T-helper 2 cell treated with Interferon-gamma antibody and Interleukin-4, amounts not matched to agents 100 ng/mL and 5 ng/mL, for 36 hours (primary cell): ENCODE results near the gene ATP13A1. TPM values are rescaled to one million over a fixed set of nuclear protein-coding genes. Genes with fewer than 3 reads are reported as not detected.

Source experiments
- intact Hi-C: fragments of 100-400 bp; cut with micrococcal nuclease; formaldehyde crosslinking; loops from one replicate; pipeline ENCODE4 v1.15.1; 2023
- total RNA-seq: library from RNA; stranded (reverse); gene quantifications from 2 replicates; pipeline ENCODE4 v1.2.3, GENCODE V29; 2022

ATP13A1 gene
- total RNA-seq, 1 donor from 2014 or later = 89.3 TPM

DNA sequence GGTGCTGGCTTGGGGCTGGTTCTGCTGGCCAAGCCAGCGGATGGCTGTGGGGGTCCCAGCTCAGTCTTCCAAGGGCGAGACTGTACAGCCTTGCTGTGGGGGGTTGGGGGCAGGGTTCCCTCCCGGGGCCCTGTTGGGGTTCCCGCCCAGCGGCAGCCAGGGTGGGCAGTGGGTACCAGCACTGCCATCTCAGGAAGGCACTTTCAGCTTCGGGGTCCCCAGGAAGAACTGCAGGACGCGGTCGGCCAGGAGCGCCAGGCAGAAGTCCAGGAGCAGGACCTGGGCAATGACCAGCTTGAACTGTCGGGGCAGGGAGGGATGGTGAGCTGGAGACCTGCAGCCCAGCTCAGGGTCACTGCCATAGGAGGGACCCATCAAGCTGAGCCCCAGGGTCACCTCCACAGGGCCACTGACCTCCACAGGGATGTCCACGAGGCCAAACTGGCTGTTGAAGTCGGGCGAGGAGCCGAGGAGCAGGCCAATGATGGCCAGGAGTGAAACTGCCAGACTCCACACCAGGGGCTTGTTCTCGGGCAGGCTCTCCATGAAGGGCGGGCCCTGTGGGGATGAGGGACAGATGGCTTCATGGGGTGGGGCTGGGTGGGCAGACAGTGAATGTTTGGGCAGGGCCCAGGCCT is 18.1 kb downstream of the ATP13A1 start:
- intact Hi-C loops = no loop called here

DNA sequence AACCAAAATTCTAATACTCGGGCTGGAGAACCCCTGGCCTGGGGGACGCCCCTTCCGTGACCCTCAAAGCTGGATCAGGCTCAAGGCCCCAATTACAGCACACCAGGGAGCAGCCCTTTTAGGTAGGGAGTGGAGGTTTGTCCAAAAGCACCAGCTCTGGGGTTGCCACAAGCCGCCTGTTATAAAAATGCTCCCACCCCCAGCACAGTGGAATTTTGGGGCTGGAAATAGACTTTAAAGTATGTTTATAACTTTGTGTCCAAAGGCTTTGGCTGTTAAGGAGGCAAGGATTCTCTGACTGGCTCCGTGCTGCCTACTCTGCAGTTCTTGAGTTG is 19.5 kb downstream of the ATP13A1 start:
- intact Hi-C loops = no loop called here

DNA sequence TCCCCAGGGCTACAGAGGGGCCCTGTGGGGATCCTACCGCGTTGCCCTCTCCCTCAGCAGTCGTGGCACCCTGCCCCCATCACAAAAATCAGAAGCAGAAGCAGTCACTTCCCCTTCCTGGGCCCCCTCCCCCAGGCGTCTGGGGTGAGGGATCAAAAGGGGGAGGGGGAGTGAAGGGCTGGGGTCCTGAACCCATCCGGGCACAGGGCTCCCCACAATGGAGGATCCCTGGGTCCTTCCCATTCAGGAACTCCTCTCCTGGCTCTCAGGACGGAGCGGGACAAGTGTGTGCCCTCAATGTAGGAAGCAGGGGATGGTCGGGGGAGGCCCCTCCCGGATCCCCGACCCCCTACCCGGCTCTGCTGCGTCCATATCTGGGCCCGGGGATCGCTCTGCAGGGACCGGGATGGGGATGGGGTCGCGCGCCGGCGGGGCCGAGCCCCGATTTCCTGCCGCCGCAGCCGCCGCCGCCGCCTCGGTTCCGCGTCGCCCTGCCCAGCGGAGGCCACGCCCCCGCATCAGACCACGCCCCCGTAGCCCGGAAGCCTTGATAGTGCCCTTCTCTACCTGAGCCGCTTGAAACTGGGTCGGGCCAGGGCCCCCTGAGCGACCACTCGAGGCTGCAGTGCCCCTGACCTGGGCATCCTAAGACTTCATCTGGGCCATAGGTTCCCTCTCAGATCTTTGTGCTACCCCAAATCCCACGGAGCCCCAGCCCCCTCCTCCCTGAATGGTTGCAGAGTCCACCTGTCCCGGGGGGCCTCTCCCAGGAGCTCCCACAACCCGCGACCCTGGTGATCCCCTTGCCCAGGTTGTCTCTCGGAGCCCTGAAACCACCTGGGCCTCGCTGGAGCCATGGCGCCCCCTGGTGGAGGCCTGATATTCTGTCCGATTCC is 20.1 kb downstream of the ATP13A1 start, which contains the start of gene GMIP:
Gene GMIP, minus strand, starts transcription at position 500 of the 896 bp plus-strand sequence. Its CDS starts 128 bp downstream, at position 372.
- intact Hi-C loops = loop anchor here (1.0 to 2.0 kb wide), 7 partner anchors 16 to 316 kb away; partner anchors contain the start of gene PBX4

DNA sequence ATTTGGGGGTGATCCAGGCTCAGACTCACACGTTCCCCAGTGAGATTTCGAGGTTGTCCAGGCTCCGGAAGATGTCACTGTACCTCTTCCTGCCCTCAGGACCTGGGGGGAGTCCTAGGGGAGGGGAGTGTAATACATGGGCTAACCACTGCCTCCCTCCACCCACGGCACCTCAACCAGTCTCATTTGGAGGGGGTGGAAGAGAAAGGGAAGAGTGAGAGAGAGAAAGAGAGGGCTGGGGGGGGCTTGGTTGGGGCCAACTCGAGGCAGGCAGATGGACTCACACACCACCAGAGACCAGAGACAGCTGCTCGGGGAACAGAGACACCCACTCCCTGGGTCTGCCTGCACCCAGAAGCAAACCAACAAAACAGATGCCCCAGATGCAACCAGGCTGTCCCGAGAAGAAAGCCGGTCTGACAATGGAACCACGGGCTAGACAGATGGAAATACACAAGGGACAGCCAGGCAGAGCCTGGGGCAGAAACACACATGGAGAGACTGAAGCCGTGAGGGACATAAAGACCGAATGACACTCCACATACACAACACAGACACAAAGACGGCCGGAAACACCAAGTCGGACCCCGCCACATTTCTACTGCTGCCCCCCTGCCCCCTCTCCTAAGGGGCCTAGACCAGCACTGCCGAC is 20.8 kb downstream of the ATP13A1 start:
- intact Hi-C loops = loop anchor here (1.0 to 2.0 kb wide), 7 partner anchors 15 to 317 kb away; partner anchors contain the start of gene PBX4

DNA sequence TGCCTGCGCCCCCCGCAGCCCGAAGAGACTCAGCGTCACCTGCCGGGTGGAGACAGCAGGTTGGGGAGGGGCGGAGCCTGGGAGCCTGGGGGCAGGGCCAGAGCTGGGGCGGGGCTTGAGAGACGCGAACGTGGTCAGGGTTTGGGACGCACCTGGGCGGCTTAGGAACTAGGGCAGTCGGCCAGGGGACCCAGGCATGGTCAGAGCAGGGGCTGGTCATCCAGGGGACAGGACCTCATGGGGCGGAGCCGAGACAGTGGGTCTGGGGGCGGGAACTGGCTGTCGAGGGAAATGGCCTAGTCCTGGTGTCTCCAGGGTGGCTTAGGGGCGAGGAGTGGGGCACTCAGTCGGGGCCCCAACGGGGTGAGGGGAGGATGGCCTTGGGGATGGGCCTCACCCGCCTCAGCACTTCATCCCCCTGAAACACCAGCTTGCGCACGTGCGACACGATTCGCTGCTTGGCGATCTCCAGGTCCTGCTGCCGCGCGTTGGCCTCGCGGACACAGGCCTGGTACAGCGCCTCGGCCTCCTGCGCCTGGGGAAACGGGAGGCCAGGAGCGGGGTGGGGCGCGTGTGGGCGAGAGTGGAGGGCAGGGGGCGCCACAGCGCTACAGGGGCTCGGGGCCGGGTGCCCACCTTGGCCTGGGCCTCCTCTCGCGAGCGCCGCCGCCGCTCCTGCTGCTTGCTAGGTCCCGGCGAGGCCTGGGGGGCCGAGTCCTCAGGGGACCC is 25.8 kb downstream of the ATP13A1 start:
- intact Hi-C loops = no loop called here

DNA sequence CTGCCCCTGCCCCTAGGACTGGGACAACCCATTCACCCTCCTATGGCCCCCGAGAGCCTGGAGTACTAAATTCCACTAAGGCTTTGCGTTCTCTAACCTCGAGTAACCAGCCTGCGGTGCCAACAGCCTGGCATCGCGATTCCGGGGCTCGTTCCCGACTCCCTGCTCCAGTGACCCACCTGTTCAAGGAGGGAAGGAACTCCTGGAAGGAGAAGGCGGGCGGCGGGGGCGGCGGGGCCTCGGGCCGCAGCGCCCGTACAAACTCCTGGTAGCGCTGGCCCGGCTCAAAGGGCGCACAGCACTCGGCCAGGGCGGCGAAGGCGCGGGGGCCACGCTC is 26.3 kb downstream of the ATP13A1 start:
- intact Hi-C loops = no loop called here

DNA sequence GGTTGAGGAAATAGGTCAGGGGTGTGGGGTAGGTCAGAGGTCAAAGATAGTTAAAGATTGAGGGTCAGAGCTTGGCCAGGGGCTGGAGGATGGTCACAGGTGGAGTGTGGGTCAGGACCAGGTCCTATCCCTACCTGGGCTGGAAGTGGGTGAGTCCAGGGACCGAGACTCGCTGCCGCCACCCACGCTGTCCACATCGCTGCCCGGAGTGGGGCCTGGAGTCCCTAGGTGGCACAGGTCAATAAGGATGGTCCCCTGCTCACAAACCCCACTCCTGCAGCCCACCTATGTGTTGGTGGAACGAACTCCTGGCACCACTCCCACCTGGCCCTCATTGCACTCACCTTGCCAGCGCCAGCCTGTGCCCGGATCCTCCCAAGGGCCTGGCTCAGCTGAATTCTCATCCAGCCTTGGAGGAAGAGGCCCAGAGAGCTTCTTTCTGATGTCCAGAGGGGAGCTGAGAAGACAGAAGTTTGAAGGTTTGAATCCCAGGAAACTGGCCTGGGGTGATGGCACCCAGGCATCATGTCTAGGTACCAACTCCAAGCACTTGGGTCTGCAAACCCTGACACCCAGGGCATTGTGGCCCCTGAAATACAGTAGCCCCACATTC is 26.8 kb downstream of the ATP13A1 start:
- intact Hi-C loops = no loop called here

DNA sequence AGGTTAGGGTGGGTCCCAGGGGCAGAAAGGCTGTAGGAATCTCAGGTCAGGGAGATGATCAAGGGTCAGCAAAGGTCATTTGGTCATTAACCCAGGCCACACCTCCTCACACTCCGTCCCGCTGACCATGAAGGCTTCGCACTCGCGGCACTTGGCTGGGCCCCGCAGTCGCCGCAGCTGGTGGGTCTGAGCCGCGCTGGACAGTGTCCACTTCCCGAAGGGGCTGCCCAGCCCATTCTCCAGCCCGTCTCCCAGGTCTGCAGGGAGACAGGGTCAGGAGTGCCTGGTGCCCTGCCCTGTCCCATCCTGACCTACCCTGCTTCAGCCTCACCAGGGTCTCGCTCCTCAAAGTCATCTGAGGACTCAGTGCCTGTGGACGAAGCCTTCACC is 28.2 kb downstream of the ATP13A1 start:
- intact Hi-C loops = no loop called here

DNA sequence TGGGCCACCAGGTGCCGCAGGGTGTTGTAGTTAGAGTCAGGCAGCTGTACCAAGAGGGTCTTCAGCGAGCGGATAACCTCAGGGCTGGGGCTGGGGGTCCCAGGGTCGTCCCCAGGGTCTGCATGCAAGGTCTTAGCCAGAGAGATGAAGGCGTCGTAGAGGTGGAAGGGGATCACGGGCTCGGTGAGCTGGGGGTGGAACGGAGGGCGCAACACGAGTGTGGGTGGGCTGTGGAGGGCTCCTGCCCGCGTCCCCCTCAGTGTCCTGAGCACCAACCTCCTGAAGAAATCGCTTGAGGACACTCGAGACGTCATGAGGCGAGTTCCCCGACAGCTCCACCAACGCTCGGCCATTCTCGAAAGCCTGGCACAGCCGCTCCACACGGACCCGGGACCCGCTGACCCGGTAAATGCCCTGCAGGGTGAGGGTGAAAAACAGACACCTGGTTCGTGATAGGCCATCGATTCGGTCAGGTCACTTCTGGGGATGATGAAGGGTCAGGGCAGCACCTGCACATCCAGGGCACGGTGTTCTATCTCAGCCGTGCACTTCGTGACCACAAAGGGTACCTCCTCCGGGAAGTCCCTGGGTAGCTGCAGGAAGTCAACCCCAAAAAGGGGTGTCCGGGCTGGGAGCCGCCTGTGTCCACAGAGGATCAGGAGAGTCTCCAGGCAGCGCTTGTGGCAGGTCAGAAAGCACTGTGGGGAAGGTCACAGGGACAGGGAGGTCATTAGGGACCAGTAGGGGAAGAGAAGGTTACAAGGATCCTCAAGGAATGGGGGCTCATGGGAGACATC is 28.8 kb downstream of the ATP13A1 start:
- intact Hi-C loops = no loop called here

DNA sequence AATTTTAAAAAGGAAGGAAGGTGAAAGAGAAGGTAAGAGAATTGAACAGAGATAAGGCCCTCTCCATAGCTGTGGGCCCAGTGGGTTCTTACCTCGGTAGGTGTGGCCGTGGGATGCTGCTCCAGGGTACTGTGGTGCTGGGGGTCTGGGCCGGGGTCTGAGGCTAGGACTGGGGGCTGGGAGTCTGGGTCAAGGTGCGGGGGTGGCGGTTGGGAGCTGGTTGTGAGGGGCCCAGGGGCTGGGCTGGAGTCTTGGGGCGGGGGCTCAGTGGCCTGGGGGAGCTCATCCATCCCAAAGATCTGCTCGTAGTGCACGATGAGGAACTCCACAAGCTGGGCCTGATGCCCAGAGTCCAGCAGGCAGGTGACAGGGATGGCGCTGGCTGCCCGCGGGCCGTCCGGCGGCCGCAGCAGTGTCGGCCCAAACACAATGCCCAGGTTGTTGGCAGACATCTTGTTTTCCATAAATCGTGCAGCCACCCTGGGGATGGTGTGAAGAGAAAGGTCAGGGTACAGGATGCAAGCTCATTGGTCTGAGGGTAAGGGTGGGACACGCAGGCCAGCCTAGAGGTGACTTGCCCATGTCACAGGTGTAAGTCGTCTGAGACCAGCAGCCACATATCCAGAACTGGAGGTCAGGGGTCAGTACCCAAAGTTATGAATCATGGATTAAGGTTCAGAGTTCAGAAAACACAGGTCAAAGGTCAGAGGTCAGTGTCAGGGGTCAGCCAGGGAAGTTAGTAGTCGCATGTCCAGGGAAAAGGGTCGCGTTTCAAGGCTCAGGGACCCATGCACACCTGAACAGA is 29.6 kb downstream of the ATP13A1 start:
- intact Hi-C loops = no loop called here

DNA sequence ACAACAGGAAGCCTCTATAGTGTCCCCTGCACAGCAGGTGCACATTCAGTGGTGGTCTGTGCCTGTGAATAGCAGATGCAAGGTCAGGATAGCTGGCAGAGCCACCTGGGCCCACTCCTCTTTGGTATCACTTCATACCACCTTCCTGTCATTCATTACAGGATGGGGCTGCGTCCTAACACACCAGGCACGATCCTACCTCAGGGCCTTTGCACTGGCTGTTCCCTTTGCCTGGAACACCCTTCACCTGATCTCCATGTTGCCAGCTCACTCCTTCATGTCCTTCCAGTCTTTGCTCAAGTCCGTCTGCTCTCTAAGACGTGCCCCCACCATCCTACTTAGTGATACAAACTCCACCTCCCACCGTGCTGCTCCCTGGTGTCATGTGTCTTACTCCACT is 30.8 kb downstream of the ATP13A1 start:
- intact Hi-C loops = no loop called here

DNA sequence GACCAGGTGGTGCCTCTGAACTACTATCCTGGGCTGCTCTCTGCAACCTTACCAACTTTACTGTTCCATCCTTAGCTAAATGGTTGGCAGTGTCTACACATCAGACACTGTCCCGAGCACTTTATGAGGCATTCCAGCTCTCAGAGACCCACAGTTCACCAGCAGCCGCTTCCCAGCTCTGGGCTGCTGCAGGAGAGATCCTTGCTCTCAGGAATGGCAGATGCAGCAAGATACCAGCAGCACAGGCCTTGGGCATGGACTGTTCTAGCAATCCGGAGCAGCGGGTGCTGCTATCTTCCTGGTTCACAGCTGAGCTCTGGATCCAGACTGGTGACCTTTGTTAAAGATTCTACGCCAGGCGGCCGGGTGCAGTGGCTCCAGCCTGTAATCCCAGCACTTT is 32.1 kb downstream of the ATP13A1 start:
- intact Hi-C loops = no loop called here

DNA sequence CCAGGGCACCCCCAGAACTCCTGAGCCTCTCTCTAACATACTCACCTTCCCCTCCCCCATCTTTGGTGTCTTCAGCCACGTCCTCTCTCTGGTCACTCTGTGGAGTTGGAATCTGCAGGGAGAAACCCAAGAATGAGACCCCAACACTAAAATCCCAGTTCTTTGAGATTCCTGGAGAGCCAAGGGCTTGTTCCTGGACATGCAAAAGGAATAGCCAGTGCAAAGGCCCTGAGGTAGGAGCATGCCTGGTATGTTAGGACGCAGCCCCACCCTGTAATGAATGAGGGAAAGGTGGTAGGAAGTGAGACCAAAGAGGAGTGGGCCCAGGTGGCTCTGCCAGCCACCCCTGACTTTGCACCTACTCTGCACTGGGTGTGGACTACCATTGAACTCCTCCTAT is 33.0 kb downstream of the ATP13A1 start:
- intact Hi-C loops = no loop called here

DNA sequence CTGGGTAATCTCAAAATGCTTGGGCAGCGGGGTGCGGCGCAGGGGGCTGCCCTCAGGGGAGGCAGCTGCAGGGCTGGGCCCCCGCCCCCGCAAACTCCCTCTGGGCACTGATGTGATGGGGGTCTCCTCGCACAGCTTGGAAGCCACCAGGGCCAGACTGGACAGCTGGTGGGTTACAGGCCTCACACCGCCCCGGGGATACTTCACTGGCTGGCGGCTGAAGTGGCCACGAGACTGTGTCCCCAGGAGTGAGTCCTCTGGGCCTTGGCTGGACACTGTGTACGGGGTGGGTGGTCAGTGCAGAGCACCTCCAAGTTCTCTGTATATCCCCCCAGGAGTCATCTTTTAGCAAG is 33.4 kb downstream of the ATP13A1 start:
- intact Hi-C loops = no loop called here

DNA sequence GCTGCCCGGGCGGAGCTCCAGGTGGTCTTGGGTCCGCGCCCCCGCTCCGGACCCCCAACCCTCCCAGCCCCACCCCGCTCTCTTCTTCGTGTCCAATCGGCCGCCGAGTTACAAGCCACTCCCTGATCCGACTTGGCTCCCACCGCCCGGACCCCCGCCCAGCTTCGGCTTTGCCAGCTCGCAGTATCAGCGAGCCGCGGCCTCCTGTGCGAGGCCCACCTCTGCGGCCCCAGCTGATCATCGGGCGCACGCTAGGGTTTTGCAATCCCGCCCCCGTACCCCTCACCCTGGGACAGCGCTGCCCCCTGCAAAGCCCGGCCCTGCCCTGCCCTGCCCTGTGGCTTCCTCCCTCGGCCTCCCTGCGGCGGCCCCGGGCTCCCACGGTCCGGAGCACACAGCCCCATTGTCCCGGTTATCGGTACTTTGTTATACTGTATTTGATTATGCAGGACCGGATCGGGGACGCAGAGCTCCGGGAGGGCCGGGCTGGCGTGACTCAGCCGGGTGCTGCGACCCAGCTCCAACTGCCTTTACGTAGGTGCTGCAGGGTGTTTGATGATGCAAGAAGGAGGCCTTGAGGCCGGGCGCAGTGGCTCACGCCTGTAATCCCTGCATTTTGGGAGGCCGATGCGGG is 34.9 kb downstream of the ATP13A1 start:
- intact Hi-C loops = loop anchor here (1.0 to 5.0 kb wide), 2 partner anchors 10 to 86 kb away; partner anchors contain the start of gene PBX4

DNA sequence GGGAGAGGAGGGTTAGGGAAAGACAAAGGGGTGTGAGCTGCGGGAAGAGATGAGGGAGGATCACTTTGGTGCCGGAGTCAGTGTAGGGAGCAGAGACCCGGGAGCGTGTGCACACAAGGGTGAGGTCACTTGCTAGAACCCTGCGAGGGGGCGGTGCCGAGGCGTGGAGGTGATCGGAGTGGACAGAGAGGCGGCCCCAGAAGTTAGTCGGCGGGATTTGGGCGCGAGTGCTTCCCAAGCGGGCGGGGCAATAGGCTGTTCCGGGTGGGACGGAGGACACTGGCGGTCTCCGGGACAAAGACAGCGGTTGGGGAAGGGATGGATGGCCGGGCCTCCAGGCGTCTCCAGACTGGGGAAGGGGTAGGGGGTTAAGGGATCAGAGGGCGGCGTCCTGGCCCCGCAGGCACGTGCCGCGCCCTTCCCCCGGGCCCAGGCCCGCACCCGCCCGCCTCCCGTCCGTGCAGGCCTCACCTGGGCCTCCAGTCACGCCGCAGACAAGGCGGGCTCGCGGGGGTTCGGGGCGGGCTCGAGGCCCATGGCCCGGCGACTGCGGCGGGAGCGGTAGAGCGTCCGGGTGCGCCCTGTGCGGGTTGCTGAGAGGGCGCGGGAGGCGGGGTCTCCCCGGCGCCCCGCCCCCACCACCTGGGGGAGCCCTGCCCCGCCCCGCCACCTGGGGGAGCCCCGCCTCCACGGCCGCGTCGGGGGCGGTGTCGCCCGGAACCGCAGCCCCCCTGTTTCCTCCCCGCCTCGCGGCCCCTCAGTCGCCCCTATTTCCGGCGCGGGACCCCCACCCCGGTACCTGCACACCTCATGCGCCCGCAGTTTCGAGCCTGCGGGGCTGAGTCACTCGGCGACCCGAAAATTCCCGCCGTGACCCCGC is 35.6 kb downstream of the ATP13A1 start, which contains the start of gene LPAR2:
Gene LPAR2, minus strand, starts transcription at position 600 of the 880 bp plus-strand sequence. CDS start 945 bp downstream, outside the sequence.
- intact Hi-C loops = loop anchor here (1.0 to 5.0 kb wide), 3 partner anchors 10 to 86 kb away; partner anchors contain the start of genes GMIP and PBX4
